Hypothalamus (tissue), 51 donors: ENCODE data around the gene UBQLN1.
A peak's percentile ranks its signal among the peaks of the same experiment; 100 is the strongest.
"Not testable (repeated sequence)": the region's sequence is repeated elsewhere in the genome, so short reads cannot be mapped to it uniquely, and the experiment has no call there.

Source experiments
- DNase-seq, 51 donors: peaks; one replicate each; lab custom pipeline; 2025; lab: John Stamatoyannopoulos, UW

Gene UBQLN1

DNA sequence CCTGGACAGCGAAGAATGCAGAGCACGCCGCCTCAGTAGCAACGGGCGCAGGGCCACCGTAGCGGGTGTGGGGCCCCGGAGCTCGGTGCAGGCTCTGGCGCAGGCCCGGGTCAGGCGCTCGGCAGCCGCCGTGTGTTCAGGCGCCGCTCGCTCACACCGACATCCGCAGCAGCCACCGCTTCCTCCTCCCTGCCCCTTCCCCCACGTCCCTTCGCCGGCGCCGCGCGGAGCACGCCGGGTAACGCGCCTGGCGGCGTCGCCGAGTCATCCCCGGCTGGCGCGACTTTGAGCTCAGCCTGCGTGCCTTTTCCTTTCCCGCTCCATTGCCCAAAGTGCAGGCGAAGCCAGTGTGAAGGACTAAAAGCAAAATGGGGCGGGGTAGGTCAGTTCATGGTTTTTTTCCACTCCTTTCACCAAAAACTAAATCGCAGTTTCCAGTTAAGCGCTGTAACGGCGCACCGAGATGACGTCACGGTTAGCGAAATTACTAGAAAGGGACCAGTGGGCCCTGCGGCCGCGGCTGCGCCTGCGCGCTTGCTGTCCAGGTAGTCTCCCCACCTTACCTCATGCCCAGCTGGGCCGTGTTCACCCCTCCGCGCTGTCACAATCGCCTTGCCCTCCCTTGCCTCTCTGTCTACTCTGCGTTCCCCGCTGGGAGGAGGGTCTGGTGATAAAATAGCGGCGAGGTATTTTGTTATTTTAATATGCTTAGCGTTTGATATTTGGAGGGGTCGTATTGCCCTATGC, at the start of gene UBQLN1:
Gene UBQLN1 (minus strand): TSS at position 191 of the 747 bp plus-strand sequence. CDS start 279 bp downstream, outside the sequence.
- peak; percentile 62 to 99 (median 88) for DNase-seq

GRCh38 chr9:83754383-83754977, 46.7 kb upstream of the UBQLN1 start:
- no peak for DNase-seq

- DNase-seq, result no peak
Observed at GRCh38 chr9:83749706-83750105, 41.9 kb upstream of the UBQLN1 start.

- DNase-seq, result no peak
Observed at GRCh38 chr9:83744206-83744605, 36.4 kb upstream of the UBQLN1 start.

DNA sequence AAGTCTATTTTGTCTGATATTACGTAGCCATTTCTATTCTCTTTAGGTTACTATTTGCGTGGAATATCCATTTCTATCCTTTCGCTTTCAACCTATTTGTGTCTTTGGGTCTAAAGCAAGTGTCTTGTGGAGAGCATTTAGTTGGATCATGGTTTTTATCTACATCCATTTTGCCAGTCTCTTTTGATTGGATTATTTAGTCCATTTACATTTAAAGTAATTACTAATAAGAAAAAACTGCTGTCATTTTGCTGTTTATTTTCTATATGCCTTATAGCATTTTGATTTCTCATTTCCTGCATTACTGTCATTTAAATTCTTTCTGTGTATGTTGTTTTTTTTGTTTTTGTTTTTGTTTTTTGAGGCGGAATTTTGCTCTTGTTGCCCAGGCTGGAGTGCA, 26.0 kb upstream of the UBQLN1 start:
- DNase-seq, result no peak

DNA sequence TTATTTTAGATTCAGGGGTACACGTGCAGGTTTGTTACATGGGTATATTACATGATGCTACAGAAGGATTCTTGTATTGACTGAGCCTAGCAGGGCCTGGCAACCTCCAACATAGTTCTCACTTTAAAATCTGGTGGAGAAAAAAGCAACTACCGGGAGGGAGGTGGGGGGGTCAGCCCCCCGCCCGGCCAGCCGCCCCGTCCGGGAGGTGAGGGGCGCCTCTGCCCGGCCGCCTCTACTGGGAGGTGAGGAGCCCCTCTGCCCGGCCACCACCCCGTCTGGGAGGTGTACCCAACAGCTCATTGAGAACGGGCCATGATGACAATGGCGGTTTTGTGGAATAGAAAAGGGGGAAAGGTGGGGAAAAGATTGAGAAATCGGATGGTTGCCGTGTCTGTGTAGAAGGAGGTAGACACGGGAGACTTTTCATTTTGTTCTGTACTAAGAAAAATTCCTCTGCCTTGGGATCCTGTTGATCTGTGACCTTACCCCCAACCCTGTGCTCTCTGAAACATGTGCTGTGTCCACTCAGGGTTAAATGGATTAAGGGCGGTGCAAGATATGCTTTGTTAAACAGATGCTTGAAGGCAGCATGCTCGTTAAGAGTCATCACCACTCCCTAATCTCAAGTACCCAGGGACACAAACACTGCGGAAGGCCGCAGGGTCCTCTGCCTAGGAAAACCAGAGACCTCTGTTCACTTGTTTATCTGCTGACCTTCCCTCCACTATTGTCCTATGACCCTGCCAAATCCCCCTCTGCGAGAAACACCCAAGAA, 21.0 kb upstream of the UBQLN1 start:
- DNase-seq, result not testable (repeated sequence)

DNA sequence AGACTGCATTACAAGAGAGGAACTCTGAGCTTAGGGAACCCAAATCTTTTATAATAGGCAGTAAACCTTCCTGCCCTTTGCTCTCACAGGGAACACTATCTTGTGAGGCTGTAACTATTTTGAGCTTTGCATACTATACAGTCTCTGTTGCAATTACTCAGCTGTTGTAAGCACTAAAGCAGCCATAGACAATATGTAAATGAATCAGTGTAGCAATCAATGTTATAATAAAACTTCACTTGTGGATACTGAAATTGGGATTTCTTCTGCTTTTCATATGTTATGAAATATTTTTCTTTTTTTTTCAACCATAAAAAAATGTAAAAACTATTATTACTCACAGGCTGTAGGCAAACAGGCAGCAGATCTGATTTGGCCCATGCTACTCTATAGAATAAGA, 16.7 kb upstream of the UBQLN1 start:
- DNase-seq, result no peak

GRCh38 chr9:83722726-83723495, 15.2 kb upstream of the UBQLN1 start:
- DNase-seq, result no peak

DNA sequence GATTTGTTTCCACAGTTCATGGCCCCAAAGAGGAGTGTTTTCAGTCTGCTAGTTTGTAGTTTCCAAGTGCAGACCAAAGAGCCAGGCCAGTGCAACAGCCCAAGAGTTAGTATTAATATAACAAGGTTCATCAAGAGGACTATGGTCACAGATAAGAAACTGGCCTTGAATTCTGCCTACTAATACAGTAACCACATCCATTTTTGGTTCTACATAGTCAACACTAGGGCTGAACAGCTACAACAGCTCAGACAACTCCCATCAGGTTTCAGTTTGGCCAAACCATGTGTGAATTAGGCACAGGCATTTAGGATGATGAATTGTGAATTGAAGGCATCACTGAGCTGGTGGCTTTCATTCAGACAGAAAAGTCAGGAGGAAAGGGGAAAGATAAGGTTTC, 13.8 kb upstream of the UBQLN1 start:
- no peak for DNase-seq

GRCh38 chr9:83715794-83716193, 8.0 kb upstream of the UBQLN1 start:
- no peak for DNase-seq

- DNase-seq, result no peak
Observed at GRCh38 chr9:83715221-83715620, 7.5 kb upstream of the UBQLN1 start.

GRCh38 chr9:83714329-83714728, 6.6 kb upstream of the UBQLN1 start:
- DNase-seq, result no peak

DNA sequence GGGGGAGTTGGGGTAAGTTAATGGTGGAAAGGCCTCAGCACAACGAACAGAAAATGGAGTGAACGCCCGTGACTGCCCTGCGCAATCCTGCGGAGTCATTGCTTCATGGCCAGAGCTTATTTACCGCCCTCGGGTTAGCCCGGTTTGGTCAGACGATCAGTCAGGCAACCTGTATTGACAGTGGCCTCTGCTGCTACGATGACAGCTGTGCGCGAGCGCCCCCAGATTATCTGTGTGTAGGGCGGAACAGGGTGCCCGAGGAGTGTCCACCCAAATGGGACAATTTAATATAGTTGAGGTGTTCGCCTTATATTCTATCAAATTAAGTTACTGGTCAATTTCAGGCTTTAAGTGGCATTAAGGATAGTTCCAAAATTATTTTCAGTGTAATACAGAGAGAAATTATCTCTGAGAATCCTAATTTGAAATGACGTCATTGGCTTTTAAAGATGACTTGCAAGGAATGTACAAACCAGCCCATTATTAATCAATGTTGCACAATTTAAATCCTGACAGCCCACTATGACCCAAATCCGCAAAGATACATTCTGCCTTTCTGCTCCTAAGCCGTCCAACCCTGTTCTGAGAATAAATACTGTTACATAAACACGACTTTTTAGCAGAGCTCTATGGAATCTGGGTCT, 879 bp upstream of the UBQLN1 start:
- DNase-seq, result peak in 45 of 51 donors; percentile 11 to 90 (median 64)

GRCh38 chr9:83707518-83707767, 315 bp downstream of the UBQLN1 start:
- peak in 6 of 51 donors; percentile 25 to 82 (median 56) for DNase-seq

DNA sequence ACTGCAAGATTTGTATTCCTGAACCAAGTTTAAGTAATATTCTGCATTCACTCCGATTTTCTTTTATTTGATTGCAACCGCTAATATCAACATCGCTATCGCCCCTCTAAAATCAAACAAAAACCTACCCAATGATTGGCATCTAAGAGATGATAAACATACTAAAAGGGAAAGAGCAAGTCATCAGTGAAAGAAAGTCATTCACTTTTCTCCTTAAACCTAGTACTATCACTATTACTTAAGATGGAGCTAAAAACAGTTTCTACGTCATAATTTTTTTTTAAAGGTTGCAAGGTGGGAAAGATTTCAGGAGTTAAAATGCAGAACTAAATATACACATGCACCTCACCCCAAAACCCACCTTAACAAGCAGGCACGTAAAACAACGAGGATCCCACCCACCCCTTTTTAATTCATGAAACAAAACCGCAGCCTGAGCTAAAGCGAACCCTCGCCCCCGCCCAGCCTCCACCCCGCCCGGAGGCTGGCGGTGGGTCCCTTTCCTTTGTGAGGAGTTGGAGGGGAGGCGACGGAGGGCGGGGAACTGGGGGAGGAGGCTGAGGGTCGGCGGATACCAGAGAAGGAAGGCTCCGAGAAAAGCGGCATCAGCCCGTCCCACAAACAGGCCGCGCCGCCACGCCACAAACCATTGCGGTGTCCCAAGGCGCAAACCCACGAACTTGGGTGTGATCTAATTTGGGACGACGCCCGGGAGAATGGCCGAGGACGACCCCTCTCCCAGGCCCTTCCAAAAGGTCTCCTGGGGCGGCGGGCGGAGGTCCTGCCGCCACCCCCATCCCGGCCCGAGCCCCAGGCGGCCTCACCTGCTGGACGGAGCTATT, 861 bp downstream of the UBQLN1 start:
- DNase-seq, result peak in 27 of 51 donors; percentile 2 to 49 (median 33)

DNA sequence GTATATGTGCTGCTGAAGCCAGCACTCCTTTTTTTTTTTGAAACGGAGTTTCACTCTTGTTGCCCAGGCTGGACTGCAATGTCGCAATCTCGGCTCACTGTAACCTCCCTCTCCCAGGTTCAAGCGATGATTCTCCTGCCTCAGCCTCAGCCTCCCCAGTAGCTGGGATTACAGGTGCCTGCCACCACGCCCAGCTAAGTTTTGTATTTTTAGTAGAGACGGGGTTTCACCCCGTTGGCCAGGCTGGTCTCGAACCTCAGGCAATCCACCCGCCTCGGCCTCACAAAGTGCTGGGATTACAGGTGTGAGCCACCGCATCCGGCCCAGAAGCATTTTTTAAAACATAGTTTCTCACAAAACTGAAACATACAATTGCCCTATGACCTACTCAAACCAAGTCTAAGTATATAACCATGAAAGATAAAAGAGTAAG, 2.5 kb downstream of the UBQLN1 start:
- not testable (repeated sequence) for DNase-seq

- DNase-seq, result no peak
Observed at GRCh38 chr9:83701769-83702168, 6.0 kb downstream of the UBQLN1 start.

- no peak for DNase-seq
Observed at GRCh38 chr9:83701286-83701685, 6.5 kb downstream of the UBQLN1 start.

DNA sequence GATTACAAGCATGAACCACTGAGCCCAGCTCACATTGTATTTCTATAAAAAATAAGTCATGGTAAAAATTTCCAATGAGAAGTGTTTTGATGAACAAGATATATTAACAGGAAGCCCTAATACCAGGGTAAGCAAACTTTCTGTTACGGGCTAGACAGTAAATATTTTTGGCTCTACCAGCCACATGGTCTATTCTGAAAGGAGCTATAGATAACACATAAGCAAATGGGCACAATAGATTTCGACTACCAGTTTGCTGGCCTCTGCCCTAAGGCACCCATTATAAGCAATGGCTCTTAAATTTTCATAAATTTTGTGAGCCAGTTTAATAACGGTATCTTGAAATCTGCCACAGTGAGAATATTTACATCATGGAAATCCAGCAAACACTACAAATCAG, 8.1 kb downstream of the UBQLN1 start:
- DNase-seq, result no peak
